Thyroid gland (tissue), 4 donors: ENCODE data around the gene ABCA13. TPM values are rescaled to one million over a fixed set of nuclear protein-coding genes. Genes with fewer than 3 reads are reported as not detected.
"Not testable (repeated sequence)": the region's sequence is repeated elsewhere in the genome, so short reads cannot be mapped to it uniquely, and the experiment has no call there.

Experiments
- DNase-seq, 2 donors: peaks; one replicate each; pipeline ENCODE4 v3.0.0-alpha.2; 2019
- H3K27ac ChIP-seq, 3 donors: fragments of 200-600 bp; sonication (generic); 1 replicate in 2 of 3; 2 replicates in 1 of 3; pipeline ENCODE4 v1.5.1; 2016 to 2019; ENCODE audit warnings: mild to moderate bottlenecking in 1 of 3, moderate library complexity in 1 of 3
- H3K27me3 ChIP-seq: fragments of 200-600 bp; sonication (generic); one replicate; pipeline ENCODE4 v1.5.1; 2019
- H3K36me3 ChIP-seq, 2 donors: fragments of 200-600 bp; sonication (generic); one replicate each; pipeline ENCODE4 v1.5.1; 2016 to 2019
- H3K4me1 ChIP-seq, 2 donors: fragments of 200-600 bp; sonication (generic); one replicate each; pipeline ENCODE4 v1.5.1; 2017 to 2019
- H3K4me3 ChIP-seq, 3 donors: fragments of 200-600 bp; sonication (generic); replicated peaks in 1 of 3; 1 replicate in 2 of 3; 2 replicates in 1 of 3; pipeline ENCODE4 v1.5.1; 2016; ENCODE audit warnings: mild to moderate bottlenecking in 1 of 3
- H3K9me3 ChIP-seq: fragments of 200-600 bp; sonication (generic); one replicate; pipeline ENCODE4 v1.5.1; 2017
- CTCF ChIP-seq, 6 experiments: fragments of 200-600 bp in 3 of 6; fragments of 450-650 bp in 3 of 6; sonication (generic) in 3 of 6; IDR thresholded peaks; one replicate each; pipeline ENCODE4 v1.5.1; 2016 to 2019; ENCODE audit warnings: antibody characterized with exemption in 6 of 6, mild to moderate bottlenecking in 2 of 6, inconsistent platforms in 1 of 6, moderate library complexity in 1 of 6
- POLR2A ChIP-seq, 2 donors: fragments of 450-650 bp; IDR thresholded peaks; one replicate each; pipeline ENCODE4 v1.6.1; 2017; ENCODE audit warnings: antibody characterized with exemption in 2 of 2, mild to moderate bottlenecking in 2 of 2, moderate library complexity in 1 of 2
- WGBS, 2 donors: methylation state at CpG; one replicate each; pipeline ENCODE4 v1.1.5; 2017; 5-methylcytosine and 5-hydroxymethylcytosine counted together
- intact Hi-C: fragments of 100-400 bp; cut with DNase I; formaldehyde crosslinking; loops from one replicate; pipeline ENCODE4 v1.15.1; 2023
- total RNA-seq, 4 donors: library from RNA; depleted of rRNA; stranded (reverse); fragments of >200 nt; gene quantifications; one replicate each; pipeline ENCODE4 v1.2.3, GENCODE V29; 2016

Gene ABCA13
- total RNA-seq, 4 donors from 2014 or later, result 7.6 to 13.3 (median 11.7) TPM

- intact Hi-C loops, result no loop called here
- 59 to 72% methylated on average over 3 of the region's 3 CpGs for WGBS, 2 donors
- peak in 2 of 6 experiments; percentile 14 to 19 for TF ChIP-seq CTCF (IDR thresholded peaks at IDR 0.05)
- TF ChIP-seq POLR2A (IDR thresholded peaks at IDR 0.05), result no peak
- DNase-seq, result no peak
- no peaks in the 10 kb centered on the region for H3K27me3 ChIP-seq
- no peaks in the 10 kb centered on the region for H3K9me3 ChIP-seq
- no peak overlapping the region for H3K27ac ChIP-seq
- H3K4me1 ChIP-seq, result no peaks in the 10 kb centered on the region
- no peaks in the 10 kb centered on the region for H3K36me3 ChIP-seq
- H3K4me3 ChIP-seq, result no peak overlapping the region
Measured at GRCh38 chr7:48139459-48139858, 31.8 kb upstream of the ABCA13 start.

GRCh38 chr7:48140001-48140681 lies 31.1 kb upstream of the ABCA13 start:
- H3K4me1 ChIP-seq, result no peaks in the 10 kb centered on the region
- H3K27ac ChIP-seq, result no peak overlapping the region
- H3K9me3 ChIP-seq, result no peaks in the 10 kb centered on the region
- TF ChIP-seq POLR2A (IDR thresholded peaks at IDR 0.05) (no peak), CTCF (IDR thresholded peaks at IDR 0.05) (no peak)
- intact Hi-C loops, result no loop called here
- no peaks in the 10 kb centered on the region for H3K27me3 ChIP-seq
- H3K4me3 ChIP-seq, result no peak overlapping the region
- DNase-seq, result no peak
- WGBS, 2 donors, result 74 to 92% methylated on average over 7 of the region's 7 CpGs
- H3K36me3 ChIP-seq, result no peaks in the 10 kb centered on the region

- no peaks in the 10 kb centered on the region for H3K36me3 ChIP-seq
- H3K27ac ChIP-seq, result no peak overlapping the region
- 80 to 100% methylated on average over 1 of the region's 1 CpG for WGBS, 2 donors
- H3K9me3 ChIP-seq, result no peaks in the 10 kb centered on the region
- intact Hi-C loops, result no loop called here
- DNase-seq, result no peak
- no peak overlapping the region for H3K4me3 ChIP-seq
- no peaks in the 10 kb centered on the region for H3K4me1 ChIP-seq
- TF ChIP-seq POLR2A (IDR thresholded peaks at IDR 0.05), result no peak
- no peak for TF ChIP-seq CTCF (IDR thresholded peaks at IDR 0.05)
- H3K27me3 ChIP-seq, result no peaks in the 10 kb centered on the region
Measured at GRCh38 chr7:48141521-48141920, 29.7 kb upstream of the ABCA13 start.

DNA sequence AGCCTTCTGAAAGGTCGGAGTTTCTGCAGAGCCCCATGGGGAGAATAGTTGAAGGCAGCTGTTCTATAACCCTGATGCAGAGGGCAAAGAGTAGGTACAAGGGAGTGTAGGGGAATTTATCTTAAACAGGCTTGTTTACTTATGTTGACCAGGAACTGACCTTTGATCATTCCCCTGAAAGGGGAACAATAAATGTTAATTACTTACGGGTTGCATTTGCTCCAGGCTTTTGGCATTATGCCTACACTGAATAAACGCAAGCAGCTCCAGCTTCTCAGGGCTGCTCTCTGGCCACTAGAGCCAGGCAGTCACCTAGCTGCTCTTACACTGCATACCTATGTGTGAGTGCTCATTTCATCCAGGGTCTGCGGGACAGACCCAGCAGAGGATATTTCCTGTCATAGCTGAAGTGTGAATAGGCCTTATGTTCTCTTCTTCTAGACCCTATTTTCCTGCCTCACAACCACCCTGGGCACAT lies 26.9 kb upstream of the ABCA13 start:
- H3K4me3 ChIP-seq, result no peak overlapping the region
- no peaks in the 10 kb centered on the region for H3K9me3 ChIP-seq
- TF ChIP-seq POLR2A (IDR thresholded peaks at IDR 0.05), result no peak
- no peak for TF ChIP-seq CTCF (IDR thresholded peaks at IDR 0.05)
- 61 to 69% methylated on average over 4 of the region's 4 CpGs for WGBS, 2 donors
- no peaks in the 10 kb centered on the region for H3K4me1 ChIP-seq
- no peaks in the 10 kb centered on the region for H3K27me3 ChIP-seq
- no peak for DNase-seq
- no peak overlapping the region for H3K27ac ChIP-seq
- no peaks in the 10 kb centered on the region for H3K36me3 ChIP-seq
- intact Hi-C loops, result no loop called here

DNA sequence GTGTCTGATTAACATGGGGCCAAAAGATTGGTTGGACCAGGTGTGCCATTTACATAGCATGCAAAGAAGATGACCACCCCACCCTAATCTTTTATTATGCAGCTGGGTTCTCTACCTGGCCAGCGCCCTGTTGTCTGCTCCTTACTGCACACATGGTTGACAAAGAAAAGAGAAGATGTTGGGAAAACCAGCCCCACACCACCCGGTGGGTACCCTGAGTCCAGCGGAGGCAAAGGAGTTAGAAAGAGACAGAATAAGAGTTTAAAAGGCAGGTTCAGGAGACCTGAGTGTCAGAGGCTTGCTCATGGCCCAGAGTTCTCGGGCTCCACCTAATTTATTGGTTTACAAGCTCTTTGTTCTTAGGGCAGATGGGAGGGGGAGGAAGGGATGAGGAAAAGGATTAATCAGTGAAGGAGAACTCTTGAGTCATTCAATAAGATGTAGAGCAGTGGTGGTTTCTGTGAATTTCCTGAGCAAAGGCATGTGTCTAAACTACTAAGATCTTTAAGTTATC lies 24.1 kb upstream of the ABCA13 start:
- H3K4me3 ChIP-seq, result no peak overlapping the region
- no peaks in the 10 kb centered on the region for H3K9me3 ChIP-seq
- no peaks in the 10 kb centered on the region for H3K36me3 ChIP-seq
- TF ChIP-seq CTCF (IDR thresholded peaks at IDR 0.05) (no peak), POLR2A (IDR thresholded peaks at IDR 0.05) (no peak)
- DNase-seq, result no peak
- WGBS, 2 donors, result 86 to 94% methylated on average over 4 of the region's 4 CpGs
- no peak overlapping the region for H3K27ac ChIP-seq
- H3K27me3 ChIP-seq, result no peaks in the 10 kb centered on the region
- intact Hi-C loops, result no loop called here
- no peaks in the 10 kb centered on the region for H3K4me1 ChIP-seq

GRCh38 chr7:48147690-48148089 lies 23.6 kb upstream of the ABCA13 start:
- H3K27ac ChIP-seq, H3K27me3 ChIP-seq, H3K9me3 ChIP-seq, intact Hi-C loops, H3K4me3 ChIP-seq, H3K36me3 ChIP-seq, H3K4me1 ChIP-seq, DNase-seq: not testable (repeated sequence)
- WGBS, 2 donors, result 64 to 80% methylated on average over 7 of the region's 7 CpGs
